CMK (cell line): ENCODE results near the gene STMN3.
"Not testable (repeated sequence)": the region's sequence is repeated elsewhere in the genome, so short reads cannot be mapped to it uniquely, and the experiment has no call there.

ENCODE experiments used
- DNase-seq: peaks from one replicate; pipeline ENCODE4 v3.0.0-alpha.2; 2010; ENCODE audit warnings: low read depth

The STMN3 gene

DNA sequence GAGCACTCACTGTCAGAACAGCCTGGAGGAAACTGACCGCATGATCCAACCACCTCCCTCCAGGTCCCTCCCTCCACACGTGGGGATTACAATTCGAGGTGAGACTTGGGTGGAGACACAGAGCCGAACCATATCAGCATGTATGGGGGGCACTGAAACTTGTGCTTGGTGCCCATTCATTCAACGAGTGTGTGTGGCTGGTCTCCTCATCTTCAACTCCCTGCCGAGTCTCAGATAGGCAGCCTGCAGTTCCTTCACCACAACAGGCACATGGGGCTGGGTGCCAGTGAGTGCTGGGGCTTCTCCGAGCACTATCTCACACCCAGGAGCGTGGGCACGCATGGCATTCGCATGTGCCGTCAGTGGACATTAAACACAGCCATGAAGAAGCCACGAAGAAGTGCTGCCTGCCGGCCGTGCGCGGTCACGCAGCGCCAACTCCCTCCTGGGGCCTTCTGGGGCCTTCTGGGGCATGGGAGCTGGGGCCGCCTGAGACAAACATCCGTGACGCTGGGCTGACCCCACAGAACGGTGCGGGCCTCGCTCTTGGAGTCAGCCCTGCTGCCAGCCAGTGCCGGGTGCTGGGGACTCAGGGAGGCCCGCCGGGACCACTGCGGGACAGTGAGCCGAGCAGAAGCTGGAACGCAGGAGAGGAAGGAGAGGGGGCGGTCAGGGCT, 4.2 kb upstream of the STMN3 start:
- DNase-seq, result no peak

GRCh38 chr20:63656451-63656850, 3.2 kb upstream of the STMN3 start:
- DNase-seq, result no peak

GRCh38 chr20:63655249-63655648, 2.0 kb upstream of the STMN3 start:
- DNase-seq, result no peak

GRCh38 chr20:63653974-63654668, 897 bp upstream of the STMN3 start:
- DNase-seq, result no peak

DNA sequence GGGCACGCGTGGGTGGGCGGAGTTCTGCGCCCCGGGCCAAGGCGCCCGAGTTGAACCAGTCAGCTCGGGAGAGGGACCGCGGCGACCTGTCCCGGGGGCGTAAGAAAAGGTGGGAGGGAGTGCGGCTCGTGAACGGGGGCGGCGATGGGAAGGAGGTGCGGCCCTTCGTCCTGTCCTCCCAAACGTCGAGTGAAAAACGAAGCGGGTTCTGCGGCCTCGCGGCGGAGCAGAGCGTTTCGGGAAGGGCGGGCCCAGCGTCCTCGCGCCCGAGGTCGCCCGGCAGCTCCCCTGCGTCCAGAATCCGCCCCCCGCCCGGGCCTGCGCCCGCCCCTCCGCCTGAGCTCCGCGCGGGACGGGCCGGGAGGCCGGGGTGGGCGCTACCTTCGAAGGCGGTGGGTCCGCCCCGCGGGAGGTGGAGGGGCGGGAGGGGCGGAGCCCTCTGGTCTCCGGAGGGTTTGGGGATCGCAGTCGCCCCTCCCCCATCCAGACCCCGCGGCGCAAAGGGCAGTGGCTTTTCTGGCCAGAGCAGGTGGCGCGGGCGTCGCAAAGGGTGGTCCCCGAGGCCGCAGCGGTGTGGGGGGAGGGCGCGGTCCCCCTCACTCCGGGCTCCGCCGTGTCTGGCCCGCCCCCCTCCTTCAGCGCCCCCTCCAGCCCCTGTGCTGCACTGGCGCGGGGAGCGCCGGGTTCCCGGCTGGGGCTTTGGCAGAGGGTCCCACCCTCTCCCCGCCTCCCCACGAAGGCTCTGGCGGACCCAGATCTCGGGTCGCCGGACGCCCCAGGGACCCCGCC, 838 bp downstream of the STMN3 start:
- no peak for DNase-seq

DNA sequence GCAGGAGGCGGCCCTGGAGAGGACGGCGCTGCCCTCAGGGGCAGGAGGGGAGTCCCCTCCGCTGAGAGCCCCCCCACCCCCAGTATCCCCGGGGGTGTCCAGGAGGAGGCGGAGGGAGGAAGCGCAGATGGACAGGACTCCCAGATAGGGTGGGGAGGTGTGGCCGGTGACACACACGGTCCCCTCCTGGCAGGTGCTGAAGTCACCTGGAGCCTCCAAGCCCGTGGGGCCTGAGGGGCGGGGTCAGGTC, 1.4 kb downstream of the STMN3 start:
- DNase-seq, result no peak

- DNase-seq, result not testable (repeated sequence)
Measured at GRCh38 chr20:63650486-63650885, 2.7 kb downstream of the STMN3 start.

- DNase-seq, result no peak
Measured at GRCh38 chr20:63648895-63649589, 4.2 kb downstream of the STMN3 start.

DNA sequence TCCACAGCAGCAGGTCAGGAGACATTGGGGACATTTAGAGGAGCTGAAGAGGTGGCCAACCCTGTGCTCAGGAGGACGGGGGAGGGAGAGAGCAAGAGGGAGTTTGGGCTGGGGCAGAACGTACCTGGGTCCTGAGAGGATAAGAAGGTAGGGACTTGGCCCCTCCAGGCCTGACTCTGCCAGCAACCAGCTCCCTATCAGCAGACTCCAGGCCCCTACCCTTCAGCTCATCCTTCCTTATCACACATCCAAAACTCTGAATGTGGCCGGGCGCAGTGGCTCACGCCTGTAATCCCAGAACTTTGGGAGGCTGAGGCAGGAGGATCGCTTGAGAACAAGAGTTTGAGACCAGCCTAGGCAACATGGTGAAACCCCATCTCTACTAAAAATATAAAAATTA, 5.0 kb downstream of the STMN3 start:
- no peak for DNase-seq

DNA sequence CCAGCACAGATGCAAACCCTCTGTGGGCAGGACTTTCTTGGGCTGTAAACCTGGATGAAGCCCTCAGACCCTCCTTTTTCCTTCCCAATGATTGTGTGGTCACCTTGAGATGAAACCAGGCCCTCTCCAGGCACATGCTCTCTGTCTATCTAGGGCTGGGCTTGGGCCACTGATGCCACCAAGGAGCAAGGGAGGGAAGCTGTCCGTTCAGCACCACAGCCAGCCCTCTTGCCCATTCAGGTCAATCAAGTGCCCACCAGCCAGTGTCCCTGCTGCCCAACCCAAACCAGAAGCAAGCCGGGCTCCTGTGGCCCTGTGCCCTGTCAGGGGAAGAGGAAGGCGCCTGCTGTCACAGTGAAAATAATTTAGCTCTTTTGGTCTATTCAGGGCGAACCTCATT, 8.0 kb downstream of the STMN3 start:
- no peak for DNase-seq

DNA sequence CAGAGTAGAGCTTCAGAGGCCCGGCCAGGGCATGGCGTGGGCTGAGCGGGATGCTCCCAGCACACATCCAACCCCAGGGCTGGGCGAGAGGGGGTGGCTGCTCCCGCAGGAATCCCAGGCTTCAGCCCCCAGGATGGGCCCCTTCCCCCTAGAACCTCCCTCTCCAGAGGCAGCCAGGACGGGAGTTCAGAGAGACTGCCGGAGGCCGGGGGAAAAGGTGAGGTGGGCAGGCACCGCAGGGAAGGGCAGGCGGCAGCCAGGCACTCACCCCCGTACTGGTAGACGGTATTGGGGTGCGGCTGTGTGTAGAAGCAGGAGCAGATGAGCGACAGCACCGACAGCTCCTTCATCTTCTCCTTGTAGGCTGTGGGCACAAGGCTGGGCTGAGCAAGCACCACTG, 9.3 kb downstream of the STMN3 start:
- DNase-seq, result no peak

GRCh38 chr20:63643499-63643898, 9.7 kb downstream of the STMN3 start:
- no peak for DNase-seq

GRCh38 chr20:63642527-63643247, 10.5 kb downstream of the STMN3 start:
- no peak for DNase-seq

DNA sequence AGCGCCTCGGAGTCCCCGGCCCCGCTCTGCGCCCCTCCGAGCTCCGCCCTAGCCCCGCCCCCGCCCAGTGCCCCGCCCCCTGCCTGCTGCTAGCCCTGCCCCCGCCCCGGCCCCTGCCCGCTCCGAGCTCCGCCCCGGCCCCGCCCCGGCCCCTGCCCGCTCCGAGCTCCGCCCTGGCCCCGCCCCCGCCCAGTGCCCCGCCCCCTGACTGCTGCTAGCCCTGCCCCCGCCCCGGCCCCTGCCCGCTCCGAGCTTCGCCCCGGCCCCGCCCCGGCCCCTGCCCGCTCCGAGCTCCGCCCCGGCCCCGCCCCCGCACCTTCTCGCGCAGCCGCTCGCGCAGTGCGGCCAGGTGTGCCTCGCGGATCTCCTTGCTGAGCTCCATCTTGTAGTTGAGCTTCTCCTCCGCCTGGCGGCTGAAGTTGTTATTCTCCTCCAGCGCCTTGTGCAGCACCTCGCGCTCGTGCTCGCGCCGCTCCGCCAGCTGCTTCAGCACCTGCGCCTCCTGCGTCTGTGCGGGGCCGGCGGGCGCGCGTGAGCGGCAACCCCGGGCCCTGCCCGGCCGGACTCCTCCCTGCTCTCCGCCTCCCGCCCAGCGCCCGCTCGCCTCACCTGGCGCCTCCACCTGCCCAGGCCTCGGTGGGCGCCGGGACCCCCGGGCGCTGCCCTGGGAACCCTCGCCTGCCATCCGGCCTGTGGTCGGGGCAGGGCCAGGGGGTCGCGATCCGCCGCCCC, 11.3 kb downstream of the STMN3 start:
- DNase-seq, result peak; percentile 51

GRCh38 chr20:63641146-63641791, 12.0 kb downstream of the STMN3 start:
- DNase-seq, result no peak

GRCh38 chr20:63640686-63641085, 12.5 kb downstream of the STMN3 start:
- DNase-seq, result not testable (repeated sequence)

DNA sequence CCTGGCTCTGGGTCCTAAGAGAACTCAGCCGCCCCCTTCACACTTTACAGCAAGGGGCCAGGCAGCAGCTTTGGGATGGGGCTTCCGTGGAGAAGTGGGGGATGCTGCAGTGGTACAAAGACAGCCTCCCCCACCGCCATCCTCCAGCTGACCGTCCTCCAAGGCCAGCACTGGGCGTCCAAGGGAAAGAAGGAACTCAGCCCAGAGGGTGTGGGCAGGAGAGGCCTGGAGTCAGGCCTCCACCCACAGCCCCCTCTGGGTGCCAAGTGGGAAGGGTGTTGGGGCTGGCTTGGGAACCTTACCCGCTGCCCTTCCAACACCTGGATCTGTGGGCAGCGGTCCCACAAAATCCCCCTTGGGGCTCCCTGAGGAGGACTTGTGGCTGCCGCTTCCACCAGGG, 13.1 kb downstream of the STMN3 start:
- no peak for DNase-seq

GRCh38 chr20:63639093-63639975, 13.9 kb downstream of the STMN3 start:
- DNase-seq, result no peak

- no peak for DNase-seq
Measured at GRCh38 chr20:63636752-63637628, 16.2 kb downstream of the STMN3 start.
